SW 1271 (cell line): ENCODE data around the gene KIF2C.
"Not testable (repeated sequence)": the region's sequence is repeated elsewhere in the genome, so short reads cannot be mapped to it uniquely, and the experiment has no call there.

Source experiments
- DNase-seq, 2 experiments: peaks; one replicate each; lab custom pipeline; 2025; lab: John Stamatoyannopoulos, UW

The KIF2C gene

GRCh38 chr1:44812822-44813543 is 73.3 kb downstream of the KIF2C start:
- no peak for DNase-seq

DNA sequence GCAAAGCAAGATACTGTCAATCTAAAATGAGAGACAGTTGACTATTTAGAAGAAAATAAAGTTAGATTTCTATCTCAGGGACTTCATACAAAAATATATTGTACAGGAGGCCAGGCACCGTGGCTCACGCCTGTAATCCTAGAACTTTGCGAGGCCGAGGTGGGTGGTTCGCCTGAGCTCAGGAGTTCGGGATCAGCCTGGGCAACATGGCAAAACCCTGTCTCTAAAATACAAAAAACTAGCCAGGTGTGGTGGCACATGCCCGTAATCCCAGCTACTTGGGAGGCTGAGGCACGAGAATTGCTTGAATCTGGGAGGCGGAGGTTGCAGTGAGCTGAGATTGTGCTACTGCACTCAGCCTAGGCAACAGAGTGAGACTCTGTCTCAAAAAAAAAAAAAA is 76.3 kb downstream of the KIF2C start:
- DNase-seq = not testable (repeated sequence)

GRCh38 chr1:44817307-44817706 is 77.7 kb downstream of the KIF2C start:
- no peak for DNase-seq
